ENCODE data around the gene GLIS1. TPM values are rescaled to one million over a fixed set of nuclear protein-coding genes. Genes with fewer than 3 reads are reported as not detected.

The GLIS1 gene
- total RNA-seq, 1 donor from 2014 or later, result 1.2 TPM

DNA sequence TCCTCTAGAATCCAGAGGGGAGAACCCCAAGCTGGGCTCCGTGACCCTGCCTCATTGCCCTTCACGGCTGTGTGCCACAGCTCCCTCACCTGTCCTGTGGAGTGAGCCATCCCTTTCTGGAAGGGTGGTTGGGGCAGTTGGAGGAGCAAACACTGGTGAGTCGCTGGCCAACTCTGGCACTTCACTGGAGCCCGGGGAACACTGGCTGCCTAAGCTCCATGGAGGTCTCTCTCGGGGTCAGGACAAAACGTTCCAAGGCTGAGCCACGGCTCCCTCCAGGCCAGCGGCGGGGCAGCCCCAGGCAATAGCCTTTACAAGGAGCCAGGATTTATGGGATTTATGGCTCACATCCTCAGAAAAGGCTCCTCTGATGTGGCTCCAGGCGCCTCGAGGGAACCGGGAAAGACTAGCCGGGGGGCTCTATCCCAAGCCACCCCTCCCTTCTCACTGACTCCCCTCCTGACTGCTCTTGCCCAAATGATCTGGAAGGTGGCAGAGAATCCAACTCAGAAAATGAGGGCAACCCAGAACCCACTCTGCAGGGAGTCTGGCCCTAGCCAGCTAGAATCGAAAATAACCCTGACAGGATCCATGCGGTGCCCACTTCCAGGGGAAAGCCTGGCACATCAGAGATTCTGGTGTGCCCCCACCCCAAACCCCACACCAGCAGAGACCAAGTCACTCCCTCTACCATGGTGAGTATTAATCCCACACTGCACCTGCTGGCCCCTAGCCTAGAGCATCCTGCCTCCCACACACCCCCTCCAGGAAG is 75.2 kb downstream of the GLIS1 start:
- Histone ChIP-seq H3K4me1 (peaks cover 16% of the 10 kb centered on the region), H3K27me3 (no peaks in the 10 kb centered on the region), H3K9me3 (no peaks in the 10 kb centered on the region), H3K4me3 (no peak overlapping the region), H3K36me3 (no peaks in the 10 kb centered on the region), H3K27ac (no peak overlapping the region)
- no peak for DNase-seq (ENCODE audit: extremely low spot score in 2 of 2)
- intact Hi-C loops (cut with DNase I), result no loop called here
- TF ChIP-seq POLR2A (IDR thresholded peaks at IDR 0.05) (no peak), POLR2AphosphoS5 (IDR thresholded peaks at IDR 0.05; ENCODE audit: insufficient read depth in 1 of 2, low read depth in 1 of 2) (peak in 1 of 2 donors; percentile 70)

- H3K4me1 ChIP-seq, result peaks cover 22% of the 10 kb centered on the region
- no peak for DNase-seq (ENCODE audit: extremely low spot score in 2 of 2)
- H3K9me3 ChIP-seq, result no peaks in the 10 kb centered on the region
- intact Hi-C loops (cut with DNase I), result no loop called here
- no peaks in the 10 kb centered on the region for H3K27me3 ChIP-seq
- H3K27ac ChIP-seq, result no peak overlapping the region
- TF ChIP-seq POLR2AphosphoS5 (IDR thresholded peaks at IDR 0.05; ENCODE audit: insufficient read depth in 1 of 2, low read depth in 1 of 2) (no peak), CTCF (IDR thresholded peaks at IDR 0.05) (no peak), POLR2A (IDR thresholded peaks at IDR 0.05) (no peak)
- H3K4me3 ChIP-seq, result no peak overlapping the region
- no peaks in the 10 kb centered on the region for H3K36me3 ChIP-seq
These were observed 76.0 kb downstream of the GLIS1 start for GRCh38 chr1:53662951-53663350.

GRCh38 chr1:53662169-53662568 is 76.8 kb downstream of the GLIS1 start:
- intact Hi-C loops (cut with DNase I), result no loop called here
- H3K4me1 ChIP-seq, result peaks cover 29% of the 10 kb centered on the region
- TF ChIP-seq POLR2AphosphoS5 (IDR thresholded peaks at IDR 0.05; ENCODE audit: insufficient read depth in 1 of 2, low read depth in 1 of 2) (no peak), POLR2A (IDR thresholded peaks at IDR 0.05) (no peak), CTCF (IDR thresholded peaks at IDR 0.05) (no peak)
- no peaks in the 10 kb centered on the region for H3K27me3 ChIP-seq
- no peak overlapping the region for H3K4me3 ChIP-seq
- H3K9me3 ChIP-seq, result no peaks in the 10 kb centered on the region
- DNase-seq (ENCODE audit: extremely low spot score in 2 of 2), result no peak
- no peak overlapping the region for H3K27ac ChIP-seq
- no peaks in the 10 kb centered on the region for H3K36me3 ChIP-seq

- no peak for TF ChIP-seq POLR2A (IDR thresholded peaks at IDR 0.05)
- TF ChIP-seq CTCF (IDR thresholded peaks at IDR 0.05), result no peak
- TF ChIP-seq POLR2AphosphoS5 (IDR thresholded peaks at IDR 0.05; ENCODE audit: insufficient read depth in 1 of 2, low read depth in 1 of 2), result no peak
- H3K27ac ChIP-seq, result no peak overlapping the region
- DNase-seq (ENCODE audit: extremely low spot score in 2 of 2), result no peak
- intact Hi-C loops (cut with DNase I), result no loop called here
- H3K9me3 ChIP-seq, result no peaks in the 10 kb centered on the region
- H3K36me3 ChIP-seq, result no peaks in the 10 kb centered on the region
- no peak overlapping the region for H3K4me3 ChIP-seq
- H3K4me1 ChIP-seq, result peaks cover 35% of the 10 kb centered on the region
- no peaks in the 10 kb centered on the region for H3K27me3 ChIP-seq
These were observed 77.5 kb downstream of the GLIS1 start for GRCh38 chr1:53661496-53661895.

GRCh38 chr1:53660666-53661065 is 78.3 kb downstream of the GLIS1 start:
- no peaks in the 10 kb centered on the region for H3K9me3 ChIP-seq
- no peaks in the 10 kb centered on the region for H3K36me3 ChIP-seq
- TF ChIP-seq POLR2A (IDR thresholded peaks at IDR 0.05) (no peak), POLR2AphosphoS5 (IDR thresholded peaks at IDR 0.05; ENCODE audit: insufficient read depth in 1 of 2, low read depth in 1 of 2) (no peak), CTCF (IDR thresholded peaks at IDR 0.05) (no peak)
- H3K27ac ChIP-seq, result no peak overlapping the region
- H3K27me3 ChIP-seq, result no peaks in the 10 kb centered on the region
- H3K4me1 ChIP-seq, result peaks cover 44% of the 10 kb centered on the region
- no peak for DNase-seq (ENCODE audit: extremely low spot score in 2 of 2)
- intact Hi-C loops (cut with DNase I), result no loop called here
- H3K4me3 ChIP-seq, result no peak overlapping the region

Measured in vagina (tissue), 2 donors.